ENCODE results near the gene LPP.

DNA sequence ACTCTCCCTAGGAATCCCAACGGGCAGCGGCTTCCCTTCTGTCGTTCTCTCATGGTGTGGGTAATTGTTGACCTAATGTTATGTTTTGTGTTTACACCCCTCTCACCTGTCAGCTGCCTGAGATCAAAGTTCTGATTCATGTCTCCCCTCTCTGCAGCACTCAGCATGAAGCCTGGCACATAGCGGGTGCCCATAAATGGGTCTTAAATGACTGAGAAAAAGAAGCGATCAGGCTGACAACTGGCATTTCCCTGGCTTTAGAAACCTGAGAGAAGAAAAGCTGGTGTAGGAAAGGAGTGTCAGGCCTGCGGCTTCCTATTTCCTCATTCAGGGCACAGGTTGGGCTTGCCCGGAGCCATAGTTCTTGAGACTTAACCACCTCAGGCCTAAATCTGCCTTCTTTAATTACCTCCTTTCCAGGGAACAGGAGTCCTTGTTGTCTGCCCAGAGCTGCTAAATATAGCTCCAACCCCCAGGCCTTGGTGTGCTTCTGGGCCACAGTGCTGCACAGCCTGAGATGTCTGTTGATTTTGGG, 31.8 kb downstream of the LPP start:
- TF ChIP-seq GATA2 (IDR thresholded peaks at IDR 0.05; ENCODE audit: low read depth, low read length) (no peak), GATA3 (IDR thresholded peaks at IDR 0.05; ENCODE audit: low read depth, low read length) (no peak)

Data from SH-SY5Y (cell line).